Coronary artery (tissue), 2 donors: ENCODE measurements around the gene ADCY2.

Experiments
- DNase-seq: peaks from one replicate; pipeline ENCODE4 v3.0.0-alpha.2; 2017; ENCODE audit warnings: low spot score
- H3K27ac ChIP-seq, 2 donors: fragments of 200-600 bp; sonication (generic); one replicate each; pipeline ENCODE4 v1.5.1; 2016 to 2019
- H3K4me3 ChIP-seq: fragments of 200-600 bp; sonication (generic); 2 replicates; pipeline ENCODE4 v1.5.1; 2016; ENCODE audit warnings: mild to moderate bottlenecking, moderate library complexity
- CTCF ChIP-seq: fragments of 200-600 bp; sonication (generic); IDR thresholded peaks from one replicate; pipeline ENCODE4 v1.5.1; 2019; ENCODE audit warnings: antibody characterized with exemption

The ADCY2 gene

GRCh38 chr5:7684826-7685225 is 288.9 kb downstream of the ADCY2 start:
- Histone ChIP-seq H3K4me3 (no peak overlapping the region), H3K27ac (no peak overlapping the region)
- no peak for DNase-seq
- no peak for TF ChIP-seq CTCF

- Histone ChIP-seq H3K4me3 (no peak overlapping the region), H3K27ac (no peak overlapping the region)
- no peak for DNase-seq
- TF ChIP-seq CTCF: no peak
These were observed 290.9 kb downstream of the ADCY2 start for GRCh38 chr5:7686794-7687193.

GRCh38 chr5:7690557-7690956 is 294.6 kb downstream of the ADCY2 start:
- DNase-seq: no peak
- Histone ChIP-seq H3K27ac (no peak overlapping the region), H3K4me3 (no peak overlapping the region)
- TF ChIP-seq CTCF: no peak

GRCh38 chr5:7705261-7705660 is 309.3 kb downstream of the ADCY2 start:
- no peak for DNase-seq
- Histone ChIP-seq H3K27ac (no peak overlapping the region), H3K4me3 (no peak overlapping the region)
- no peak for TF ChIP-seq CTCF

GRCh38 chr5:7705736-7706135 is 309.8 kb downstream of the ADCY2 start:
- Histone ChIP-seq H3K4me3 (no peak overlapping the region), H3K27ac (no peak overlapping the region)
- no peak for DNase-seq
- TF ChIP-seq CTCF: no peak

GRCh38 chr5:7706256-7706655 is 310.3 kb downstream of the ADCY2 start:
- Histone ChIP-seq H3K4me3 (no peak overlapping the region), H3K27ac (no peak overlapping the region)
- no peak for DNase-seq
- TF ChIP-seq CTCF: no peak

GRCh38 chr5:7714119-7714518 is 318.2 kb downstream of the ADCY2 start:
- no peak for DNase-seq
- Histone ChIP-seq H3K27ac (no peak overlapping the region), H3K4me3 (no peak overlapping the region)
- TF ChIP-seq CTCF: no peak
